LNCaP clone FGC (cell line): ENCODE measurements around the gene POPDC3.

Experiments used
- DNase-seq: peaks from one replicate; pipeline ENCODE4 v3.0.0-alpha.2; 2011; ENCODE audit warnings: low read depth
- H3K4me3 ChIP-seq: 2 replicates; pipeline ENCODE4 v1.5.1; 2011; ENCODE audit warnings: mild to moderate bottlenecking, low read depth, low read length, control low read depth
- TF ChIP-seq, protein P1 (sequence below): IDR thresholded peaks from 2 replicates; pipeline ENCODE4 v1.5.1; 2012; ENCODE audit warnings: mild to moderate bottlenecking; ENCODE audit not compliant: control insufficient read depth, insufficient read depth; ENCODE audit errors: extremely low read depth

The POPDC3 gene

DNA sequence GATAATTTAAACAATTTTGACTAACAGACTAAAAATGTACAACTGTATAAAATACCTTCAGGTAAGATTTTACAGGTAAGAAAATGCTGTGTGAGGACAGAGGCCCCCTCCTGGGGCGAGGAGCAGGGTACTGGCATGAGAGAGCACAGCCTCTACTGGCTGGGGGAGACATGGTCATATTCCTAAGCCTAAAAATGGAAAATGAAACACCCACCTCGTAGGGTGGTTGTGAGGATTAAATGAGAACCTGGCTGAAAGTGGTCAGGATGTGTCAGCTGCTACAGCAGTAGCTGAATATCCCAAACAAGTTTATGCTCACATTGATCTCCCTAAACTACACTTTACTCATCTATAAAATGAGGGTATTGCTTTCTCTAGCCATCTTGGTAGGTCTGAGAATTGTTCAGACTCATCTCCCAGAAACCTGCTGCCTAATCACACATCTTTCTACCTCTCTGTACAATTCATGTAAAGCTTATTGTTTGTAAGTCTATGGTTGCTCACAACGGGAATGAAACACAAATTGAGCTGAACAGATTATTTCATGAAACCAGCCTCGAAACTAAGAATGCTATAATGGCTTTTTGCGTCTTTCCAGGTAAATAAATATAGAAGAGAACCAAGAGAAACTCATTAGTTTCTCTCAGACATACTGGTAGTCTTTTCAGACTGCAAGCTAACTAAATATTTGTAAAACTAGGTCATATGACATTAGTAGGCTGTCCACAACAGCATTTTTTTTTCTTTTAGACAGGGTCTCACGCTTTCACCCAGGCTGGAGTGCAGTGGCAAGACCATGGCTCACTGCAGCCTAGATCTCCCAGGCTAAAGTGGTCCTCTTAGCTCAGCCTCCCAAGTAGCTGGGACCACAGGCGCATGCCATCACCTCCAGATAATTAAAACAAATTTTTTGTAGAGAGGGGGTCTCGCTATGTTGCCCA, 69.6 kb downstream of the POPDC3 start:
- no peak for DNase-seq
- H3K4me3 ChIP-seq, result no peak overlapping the region
- TF ChIP-seq, protein P1, sequence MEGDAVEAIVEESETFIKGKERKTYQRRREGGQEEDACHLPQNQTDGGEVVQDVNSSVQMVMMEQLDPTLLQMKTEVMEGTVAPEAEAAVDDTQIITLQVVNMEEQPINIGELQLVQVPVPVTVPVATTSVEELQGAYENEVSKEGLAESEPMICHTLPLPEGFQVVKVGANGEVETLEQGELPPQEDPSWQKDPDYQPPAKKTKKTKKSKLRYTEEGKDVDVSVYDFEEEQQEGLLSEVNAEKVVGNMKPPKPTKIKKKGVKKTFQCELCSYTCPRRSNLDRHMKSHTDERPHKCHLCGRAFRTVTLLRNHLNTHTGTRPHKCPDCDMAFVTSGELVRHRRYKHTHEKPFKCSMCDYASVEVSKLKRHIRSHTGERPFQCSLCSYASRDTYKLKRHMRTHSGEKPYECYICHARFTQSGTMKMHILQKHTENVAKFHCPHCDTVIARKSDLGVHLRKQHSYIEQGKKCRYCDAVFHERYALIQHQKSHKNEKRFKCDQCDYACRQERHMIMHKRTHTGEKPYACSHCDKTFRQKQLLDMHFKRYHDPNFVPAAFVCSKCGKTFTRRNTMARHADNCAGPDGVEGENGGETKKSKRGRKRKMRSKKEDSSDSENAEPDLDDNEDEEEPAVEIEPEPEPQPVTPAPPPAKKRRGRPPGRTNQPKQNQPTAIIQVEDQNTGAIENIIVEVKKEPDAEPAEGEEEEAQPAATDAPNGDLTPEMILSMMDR, result no peak

DNA sequence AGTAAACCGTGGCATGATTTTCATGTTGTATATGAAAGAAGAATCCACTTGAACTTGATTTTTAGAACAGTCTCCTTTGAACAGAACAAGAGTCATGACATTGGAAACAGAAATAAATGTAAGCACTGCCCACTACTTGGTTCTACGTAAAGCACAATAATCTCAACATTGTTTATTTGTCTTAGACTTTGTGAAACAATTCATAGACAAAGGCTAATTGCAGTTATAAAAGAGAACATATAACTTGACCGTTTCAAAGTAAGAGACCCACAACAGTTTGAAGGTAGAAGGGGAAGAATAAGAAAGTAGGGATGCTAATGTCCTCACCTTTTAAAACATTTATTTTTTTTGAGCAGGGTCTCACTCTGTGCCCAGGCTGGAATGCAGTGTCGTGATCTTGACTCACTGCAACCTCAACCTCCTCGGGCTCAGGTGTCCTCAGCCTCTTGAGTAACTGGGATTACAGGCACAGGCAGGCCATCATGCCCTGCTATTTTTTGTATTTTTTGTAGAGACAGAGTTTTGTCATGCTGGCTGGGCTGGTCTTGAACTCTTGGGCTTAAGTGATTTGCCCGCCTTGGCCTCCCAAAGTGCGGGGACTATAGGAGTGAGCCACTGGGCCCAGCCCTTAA, 71.1 kb downstream of the POPDC3 start:
- no peak overlapping the region for H3K4me3 ChIP-seq
- DNase-seq, result no peak
- TF ChIP-seq, protein P1, result no peak
